Mucosa of stomach (tissue), 1 donor: Measurements from ENCODE around the gene WHRN.

Source experiments
- H3K27me3 ChIP-seq: one replicate; pipeline ENCODE4 v1.7.0; 2013; ENCODE audit warnings: mild to moderate bottlenecking, low read length; ENCODE audit not compliant: control insufficient read depth, insufficient read depth
- H3K36me3 ChIP-seq: one replicate; pipeline ENCODE4 v1.7.0; 2013; ENCODE audit warnings: low read length; ENCODE audit not compliant: control insufficient read depth, insufficient read depth
- H3K4me1 ChIP-seq: one replicate; pipeline ENCODE4 v1.7.0; 2013; ENCODE audit warnings: mild to moderate bottlenecking, low read length; ENCODE audit not compliant: control insufficient read depth, insufficient read depth
- H3K4me3 ChIP-seq: one replicate; pipeline ENCODE4 v1.7.0; 2013; ENCODE audit warnings: low read length
- H3K9ac ChIP-seq: one replicate; pipeline ENCODE4 v1.7.0; 2013; ENCODE audit warnings: mild to moderate bottlenecking, low read length, moderate library complexity
- H3K9me3 ChIP-seq: one replicate; pipeline ENCODE4 v1.7.0; 2013; ENCODE audit warnings: mild to moderate bottlenecking, low read length, moderate library complexity; ENCODE audit not compliant: control insufficient read depth
- donor health status: Pancreatic carcinoma.

Gene WHRN

DNA sequence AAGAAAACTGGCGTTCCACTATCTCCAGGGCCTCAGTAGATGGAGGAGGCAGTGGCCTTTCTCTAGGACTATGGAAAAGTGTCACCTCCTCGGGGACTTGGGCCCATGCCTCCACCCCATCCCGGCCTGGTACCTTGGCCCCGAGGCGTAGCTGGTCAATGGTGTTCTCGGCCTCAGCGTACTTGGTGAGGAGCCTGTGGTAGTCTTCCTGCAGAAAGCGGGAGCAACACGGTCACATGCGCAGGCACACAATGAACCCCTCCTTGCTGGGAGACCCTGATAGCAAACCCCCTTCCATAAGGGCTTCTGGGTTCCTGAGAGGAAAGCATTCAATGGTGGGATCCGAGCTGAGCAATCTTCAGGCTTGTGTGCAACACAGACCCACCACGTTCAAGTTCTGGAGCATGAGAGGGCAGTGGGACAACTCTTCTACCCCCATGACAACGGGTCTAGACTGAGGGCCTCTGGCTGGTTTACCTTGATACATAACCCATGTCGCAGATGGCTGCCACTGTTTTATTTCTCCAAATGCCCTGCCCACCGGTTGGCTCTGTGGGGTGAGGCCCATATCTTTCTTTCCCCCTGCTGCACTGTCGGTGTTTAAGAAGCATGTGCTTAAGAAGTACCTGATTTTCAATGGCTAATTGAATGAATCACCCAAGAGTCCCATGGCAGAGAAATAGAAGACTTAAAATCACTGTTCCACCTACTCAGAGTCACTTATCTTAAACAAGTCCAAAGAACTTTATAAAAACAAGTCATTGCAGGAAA is 131.1 kb downstream of the WHRN start:
- H3K36me3 ChIP-seq: peaks cover 11% of the 10 kb centered on the region
- H3K4me1 ChIP-seq: no peaks in the 10 kb centered on the region
- no peaks in the 10 kb centered on the region for H3K27me3 ChIP-seq
- no peak overlapping the region for H3K4me3 ChIP-seq
- H3K9me3 ChIP-seq: no peaks in the 10 kb centered on the region
- H3K9ac ChIP-seq: no peak overlapping the region

DNA sequence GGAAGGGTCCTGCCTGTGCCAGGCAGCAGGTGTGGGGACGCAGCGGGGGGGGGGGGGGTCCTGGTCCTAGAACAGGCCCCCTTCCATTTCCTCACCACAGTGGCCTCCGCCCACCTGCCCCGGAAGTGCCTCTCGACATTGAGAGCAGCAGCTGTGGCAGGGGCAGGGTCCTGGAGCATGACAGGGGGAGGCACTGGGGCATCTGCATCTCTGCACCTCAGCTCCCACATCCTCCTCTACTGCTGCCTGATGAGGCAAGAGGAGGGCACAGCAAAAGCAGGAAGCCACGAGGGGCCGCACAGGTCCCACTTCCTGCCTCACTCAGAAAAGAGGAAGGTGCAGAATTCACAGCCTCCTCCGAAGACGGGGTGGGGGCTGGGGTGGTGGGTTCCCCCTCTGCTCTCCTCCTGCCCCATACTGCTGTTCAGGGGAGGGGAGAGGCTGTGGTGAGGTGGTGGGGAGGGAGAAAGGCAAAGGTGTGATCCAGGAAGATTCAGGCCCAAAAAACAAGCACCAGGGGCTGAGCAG is 132.3 kb downstream of the WHRN start:
- H3K4me3 ChIP-seq: no peak overlapping the region
- no peaks in the 10 kb centered on the region for H3K27me3 ChIP-seq
- H3K9ac ChIP-seq: no peak overlapping the region
- no peaks in the 10 kb centered on the region for H3K9me3 ChIP-seq
- peaks cover 12% of the 10 kb centered on the region for H3K36me3 ChIP-seq
- H3K4me1 ChIP-seq: no peaks in the 10 kb centered on the region

DNA sequence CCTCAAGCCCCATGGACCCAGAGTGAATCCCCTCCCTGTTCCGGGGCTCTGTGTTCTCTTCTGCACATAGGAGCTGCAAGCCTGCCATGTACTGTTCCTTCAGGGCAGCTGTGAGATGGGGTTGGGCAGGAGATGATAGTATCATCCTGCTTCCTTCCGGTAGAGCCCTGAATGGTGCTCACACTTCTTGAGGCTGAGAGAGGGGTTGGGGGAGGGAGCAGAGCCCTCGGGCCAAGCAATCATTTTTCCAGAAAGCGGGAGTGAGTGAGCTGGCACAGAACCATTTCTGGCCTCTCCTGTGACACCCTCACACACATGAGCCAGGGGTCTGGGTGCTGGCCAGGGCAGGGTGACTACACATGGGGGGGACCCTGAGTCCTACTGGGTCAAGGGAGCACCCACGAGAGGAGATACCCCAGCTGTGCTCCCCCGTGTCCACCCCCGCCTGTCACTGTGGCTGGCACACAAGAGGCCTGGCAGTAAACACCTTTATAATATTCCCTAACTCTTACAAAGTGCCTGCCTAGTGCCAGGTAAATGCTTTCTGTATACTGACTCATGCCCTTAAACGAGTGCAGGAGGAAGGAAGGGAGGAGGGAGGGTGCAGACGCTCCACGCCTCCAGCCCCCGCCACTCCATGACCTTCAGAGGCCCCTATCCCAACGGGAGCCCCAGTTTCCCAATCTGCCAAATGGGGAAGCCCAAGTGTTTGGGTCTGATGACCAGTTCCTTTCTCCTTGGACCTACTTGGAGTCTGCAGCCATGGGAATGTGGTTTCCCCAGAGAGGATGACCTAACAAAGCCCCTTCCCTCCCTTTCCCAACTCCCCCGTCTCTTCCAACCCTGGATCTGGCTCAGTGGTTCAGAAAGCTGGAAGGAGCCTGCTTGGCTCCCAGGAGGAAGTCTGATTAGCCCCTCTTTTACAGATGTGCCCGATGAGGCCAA is 133.0 kb downstream of the WHRN start:
- Histone ChIP-seq H3K4me1 (no peaks in the 10 kb centered on the region), H3K4me3 (no peak overlapping the region)

DNA sequence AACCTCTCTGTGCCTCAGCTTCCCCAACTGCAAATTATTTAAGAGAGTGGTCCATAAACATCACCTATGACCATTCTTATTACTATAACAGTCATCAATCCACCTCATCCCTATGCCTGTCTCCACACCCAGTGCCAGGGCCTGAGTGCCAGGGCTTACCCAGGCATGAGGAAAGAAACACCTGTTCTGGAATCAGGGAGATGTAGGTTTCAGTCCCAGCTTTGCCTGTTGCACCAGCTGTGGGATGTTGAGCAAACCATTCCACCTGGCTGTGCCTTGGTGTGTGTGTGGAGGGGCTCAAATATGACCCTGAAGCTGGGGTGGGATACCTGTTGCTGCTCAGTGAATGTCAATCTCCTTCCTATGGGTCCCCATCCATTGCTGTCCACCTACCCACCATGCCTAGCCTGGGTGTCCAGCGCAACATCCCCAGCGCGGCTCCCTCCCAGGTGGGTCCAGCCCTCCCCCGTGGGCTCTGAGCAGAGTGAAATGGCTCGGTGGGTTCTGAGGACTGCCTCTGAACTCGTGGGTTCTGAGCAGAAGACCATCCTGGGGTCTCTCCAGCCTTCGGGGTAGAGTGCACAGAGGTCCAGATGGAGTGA is 133.8 kb downstream of the WHRN start:
- H3K4me1 ChIP-seq: no peaks in the 10 kb centered on the region
- H3K36me3 ChIP-seq: peaks cover 5% of the 10 kb centered on the region
- H3K4me3 ChIP-seq: no peak overlapping the region
- no peaks in the 10 kb centered on the region for H3K9me3 ChIP-seq
- H3K9ac ChIP-seq: no peak overlapping the region
- no peaks in the 10 kb centered on the region for H3K27me3 ChIP-seq

More for the DNA sequence above, 133.0 kb downstream of the WHRN start:
- Histone ChIP-seq H3K9ac (no peak overlapping the region), H3K36me3 (peaks cover 12% of the 10 kb centered on the region), H3K27me3 (no peaks in the 10 kb centered on the region), H3K9me3 (no peaks in the 10 kb centered on the region)

DNA sequence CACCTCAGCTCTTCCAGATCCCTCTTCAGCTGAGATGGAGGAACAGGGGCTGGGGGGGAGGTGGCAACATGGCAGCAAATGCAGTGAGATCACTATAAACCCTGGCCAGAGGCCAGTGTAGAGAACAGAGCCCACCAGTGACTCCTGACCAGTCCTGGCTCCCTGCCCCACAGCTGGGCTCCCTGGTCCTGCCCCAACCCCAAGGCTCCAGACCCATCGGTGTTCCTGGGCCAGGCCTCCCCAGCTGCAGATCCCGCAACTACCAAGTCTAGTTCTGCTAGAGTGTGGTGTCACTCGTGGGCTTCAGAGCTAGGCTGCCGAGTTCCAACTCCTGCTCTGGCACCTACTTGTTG is 134.3 kb downstream of the WHRN start:
- H3K4me3 ChIP-seq: no peak overlapping the region
- no peaks in the 10 kb centered on the region for H3K9me3 ChIP-seq
- peaks cover 5% of the 10 kb centered on the region for H3K36me3 ChIP-seq
- no peaks in the 10 kb centered on the region for H3K4me1 ChIP-seq
- no peaks in the 10 kb centered on the region for H3K27me3 ChIP-seq
- no peak overlapping the region for H3K9ac ChIP-seq

DNA sequence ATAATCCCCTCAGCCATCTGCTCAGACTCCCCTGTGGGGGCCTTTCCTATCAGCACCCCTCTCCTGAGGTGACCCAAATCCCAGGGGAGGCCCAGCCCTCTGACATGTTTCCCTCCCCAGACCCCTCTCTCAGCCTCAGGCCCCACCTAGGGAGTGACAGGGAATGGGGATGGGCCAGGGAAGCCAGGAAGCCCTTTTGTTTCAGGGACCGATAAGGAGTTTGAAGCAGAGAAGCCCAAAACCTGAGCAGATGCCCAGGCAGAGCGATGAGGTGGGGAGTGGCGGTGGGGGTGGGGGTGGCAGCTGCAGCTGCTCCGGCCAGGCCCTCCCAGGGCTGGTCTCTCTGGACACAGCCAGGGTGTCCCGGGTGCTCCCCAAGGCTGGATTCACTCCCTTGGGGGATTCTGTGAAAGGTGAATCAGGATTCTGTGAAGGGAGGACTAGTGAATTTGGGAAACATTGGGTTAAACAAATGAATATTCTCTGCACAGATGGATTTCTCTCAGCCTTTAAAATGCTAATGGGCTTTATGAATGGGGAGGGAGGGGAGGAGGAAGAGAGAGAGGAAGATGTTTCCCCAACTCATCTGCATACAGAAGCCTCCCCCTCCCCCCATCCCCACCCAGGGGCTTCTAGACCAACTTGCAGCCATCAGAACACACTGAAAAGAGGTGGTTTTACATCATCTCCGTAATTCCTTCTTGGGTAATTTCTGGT is 134.9 kb downstream of the WHRN start:
- no peaks in the 10 kb centered on the region for H3K9me3 ChIP-seq
- no peaks in the 10 kb centered on the region for H3K4me1 ChIP-seq
- peaks cover 5% of the 10 kb centered on the region for H3K36me3 ChIP-seq
- no peaks in the 10 kb centered on the region for H3K27me3 ChIP-seq
- no peak overlapping the region for H3K9ac ChIP-seq
- no peak overlapping the region for H3K4me3 ChIP-seq

DNA sequence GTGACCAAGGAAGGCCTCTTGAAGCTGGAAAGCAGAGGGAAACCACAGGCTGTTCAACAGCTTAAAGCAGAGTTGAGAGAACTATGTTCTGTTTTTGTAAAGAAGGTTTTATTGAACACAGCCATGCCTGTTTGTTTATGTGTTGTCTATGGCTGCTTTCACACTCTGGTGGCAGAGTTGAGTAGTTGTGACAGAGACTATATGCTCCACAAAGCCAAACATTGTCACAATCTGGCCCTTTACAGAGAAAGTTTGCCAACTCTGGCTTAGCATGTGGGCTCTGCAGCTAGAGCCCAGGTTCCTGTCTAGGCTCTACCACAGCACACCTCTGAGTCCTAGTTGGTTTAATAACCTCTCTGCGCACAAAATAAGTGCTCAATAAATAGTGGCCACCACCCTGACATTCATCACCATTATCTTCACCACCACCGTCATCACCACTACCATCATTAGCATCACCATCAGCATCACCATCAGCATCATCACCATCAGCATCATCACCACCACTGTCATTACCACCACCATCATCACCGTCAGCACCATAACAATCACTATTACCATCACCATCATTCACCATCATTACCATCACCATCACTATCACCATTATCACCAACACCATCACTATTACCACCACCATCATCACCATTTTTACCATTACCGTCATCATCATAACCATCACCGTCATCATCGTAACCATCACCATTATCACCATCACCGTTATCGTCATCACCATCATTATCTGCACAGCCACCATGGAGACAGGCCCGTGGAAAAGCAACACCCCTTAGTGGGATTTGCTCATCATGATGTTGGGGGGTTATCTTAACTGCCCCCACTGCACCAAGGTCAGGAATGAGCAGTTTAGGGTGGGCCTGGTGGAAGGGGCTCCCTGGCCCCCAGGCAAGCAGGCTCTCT is 135.8 kb downstream of the WHRN start:
- Histone ChIP-seq H3K9ac (no peak overlapping the region), H3K27me3 (no peaks in the 10 kb centered on the region), H3K9me3 (no peaks in the 10 kb centered on the region), H3K4me3 (no peak overlapping the region), H3K4me1 (no peaks in the 10 kb centered on the region), H3K36me3 (peaks cover 5% of the 10 kb centered on the region)

DNA sequence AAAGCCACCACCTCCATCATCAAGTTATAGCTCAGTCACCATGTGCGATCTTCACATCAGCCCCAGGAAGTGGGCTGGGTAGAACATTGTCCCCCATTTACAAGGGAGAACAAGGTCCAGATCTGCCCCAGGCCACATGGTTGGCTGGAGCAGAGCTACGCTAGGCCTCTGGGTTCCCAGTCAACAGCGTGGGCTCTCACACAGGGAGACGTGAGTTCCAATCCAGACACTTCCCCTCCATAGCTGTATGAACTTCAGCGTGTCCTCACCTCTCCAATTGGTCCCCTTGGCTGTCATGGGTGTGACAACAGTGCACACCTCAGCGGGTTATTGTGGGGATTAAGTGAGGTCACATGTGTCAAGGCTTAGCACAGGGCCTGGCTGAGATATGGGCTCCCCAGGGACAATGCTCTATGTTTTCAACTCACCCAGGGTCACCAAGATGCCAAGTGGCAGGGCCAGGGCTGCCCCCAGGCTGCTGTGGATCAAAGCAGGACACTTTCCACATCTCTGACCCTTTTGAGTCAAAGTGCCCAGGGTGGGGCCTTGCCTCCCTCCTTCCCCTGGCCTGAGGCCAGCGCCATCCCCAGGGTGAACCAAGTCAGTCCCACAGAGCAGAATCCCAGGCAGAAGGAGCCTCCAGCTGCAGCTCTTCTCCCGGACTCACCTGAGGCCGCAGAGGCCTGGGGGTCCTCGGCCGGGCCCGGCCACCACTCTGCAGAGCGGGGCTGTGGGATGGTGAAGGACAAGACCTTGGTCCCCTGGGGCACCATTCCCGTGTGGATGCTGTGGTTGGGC is 137.3 kb downstream of the WHRN start:
- H3K36me3 ChIP-seq: peaks cover 5% of the 10 kb centered on the region
- no peak overlapping the region for H3K9ac ChIP-seq
- H3K4me1 ChIP-seq: no peaks in the 10 kb centered on the region
- no peak overlapping the region for H3K4me3 ChIP-seq
- H3K9me3 ChIP-seq: no peaks in the 10 kb centered on the region
- H3K27me3 ChIP-seq: no peaks in the 10 kb centered on the region

DNA sequence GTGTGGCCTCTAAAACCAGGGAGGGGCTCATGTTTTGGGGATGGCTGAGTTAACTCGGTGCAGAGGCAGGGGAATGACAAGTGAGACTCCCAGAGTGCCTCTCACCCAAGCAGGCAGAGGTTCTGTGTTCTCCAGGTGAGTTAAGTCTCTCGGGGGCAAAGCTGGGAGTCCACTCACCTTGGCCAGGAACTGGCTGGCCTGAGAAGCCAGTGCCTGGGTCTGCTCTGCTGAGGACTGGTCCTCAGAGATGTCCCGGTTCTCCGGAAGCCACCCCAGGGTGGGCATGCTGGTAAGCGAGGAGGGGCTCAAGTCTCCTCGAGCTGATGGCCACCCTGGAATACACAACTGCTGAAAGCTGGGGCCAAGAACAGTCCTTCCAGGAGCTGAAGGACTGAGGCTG is 137.9 kb downstream of the WHRN start:
- no peak overlapping the region for H3K4me3 ChIP-seq
- no peaks in the 10 kb centered on the region for H3K4me1 ChIP-seq
- H3K9me3 ChIP-seq: no peaks in the 10 kb centered on the region
- H3K36me3 ChIP-seq: peaks cover 5% of the 10 kb centered on the region
- no peak overlapping the region for H3K9ac ChIP-seq
- H3K27me3 ChIP-seq: no peaks in the 10 kb centered on the region

DNA sequence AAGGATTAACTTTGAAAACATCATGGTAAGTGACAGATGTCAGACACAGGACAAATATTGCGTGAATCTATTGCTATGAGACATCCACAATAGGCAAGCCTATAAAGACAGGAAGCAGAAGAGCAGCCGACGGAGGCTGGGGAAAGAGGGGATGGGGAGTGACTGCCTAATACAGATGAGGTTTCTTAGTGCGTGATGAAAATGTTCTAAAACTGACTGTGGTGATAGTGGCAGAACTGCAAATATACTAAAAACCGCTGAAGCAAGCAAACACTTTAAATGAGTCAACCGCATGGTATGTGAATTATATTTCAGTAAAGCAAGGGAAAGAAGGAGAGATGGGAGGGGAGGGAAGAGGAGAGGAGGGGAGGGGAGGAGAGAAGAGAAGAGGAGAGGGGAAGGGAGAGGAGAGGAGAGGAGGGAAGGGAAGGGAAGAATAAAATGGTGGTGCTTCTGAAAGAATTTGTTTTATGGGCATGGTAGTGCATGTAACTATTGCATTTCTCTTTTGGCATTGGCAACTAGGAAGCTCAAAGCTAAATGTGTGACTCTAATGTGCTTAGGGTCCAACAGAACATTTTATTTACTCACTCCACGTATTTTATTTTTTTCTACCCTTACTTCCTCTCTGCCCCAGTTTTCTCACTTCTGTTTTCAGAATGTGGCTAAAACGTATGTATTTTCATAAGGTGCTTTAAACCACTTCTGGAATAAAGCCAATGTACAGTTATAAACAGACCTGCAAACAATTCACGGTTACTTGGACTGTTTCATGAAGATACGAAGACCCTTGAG is 138.7 kb downstream of the WHRN start:
- H3K27me3 ChIP-seq: no peaks in the 10 kb centered on the region
- H3K9me3 ChIP-seq: no peaks in the 10 kb centered on the region
- H3K4me3 ChIP-seq: no peak overlapping the region
- no peak overlapping the region for H3K9ac ChIP-seq
- H3K4me1 ChIP-seq: no peaks in the 10 kb centered on the region
- H3K36me3 ChIP-seq: peaks cover 5% of the 10 kb centered on the region
